Trophoblast cell (in vitro differentiated cells and primary cell): ENCODE data around the gene STING1.

Experiments
- DNase-seq, 2 donors: peaks; one replicate each; pipeline ENCODE4 v3.0.0-alpha.2; 2016
- H2AFZ ChIP-seq: 2 replicates; pipeline ENCODE4 v1.6.1; 2013; ENCODE audit warnings: low read length, moderate library complexity, mild to moderate bottlenecking; ENCODE audit not compliant: insufficient read depth, poor library complexity
- H2AK5ac ChIP-seq: 2 replicates; pipeline ENCODE4 v1.6.1; 2013; ENCODE audit warnings: mild to moderate bottlenecking, low read length
- H2BK120ac ChIP-seq: 2 replicates; pipeline ENCODE4 v1.6.1; 2013; ENCODE audit warnings: low read length, mild to moderate bottlenecking, moderate library complexity; ENCODE audit not compliant: insufficient read depth, poor library complexity
- H2BK12ac ChIP-seq: 2 replicates; pipeline ENCODE4 v1.6.1; 2013; ENCODE audit warnings: mild to moderate bottlenecking, low read length, moderate library complexity
- H2BK5ac ChIP-seq: 2 replicates; pipeline ENCODE4 v1.6.1; 2013; ENCODE audit warnings: low read length, low read depth, moderate library complexity, mild to moderate bottlenecking; ENCODE audit not compliant: poor library complexity
- H3K14ac ChIP-seq: 2 replicates; pipeline ENCODE4 v1.6.1; 2013; ENCODE audit warnings: mild to moderate bottlenecking, low read length
- H3K18ac ChIP-seq: 2 replicates; pipeline ENCODE4 v1.6.1; 2013; ENCODE audit warnings: mild to moderate bottlenecking, low read length
- H3K23ac ChIP-seq: 2 replicates; pipeline ENCODE4 v1.6.1; 2013; ENCODE audit warnings: low read length
- H3K27ac ChIP-seq: 2 replicates; pipeline ENCODE4 v1.5.1; 2013; ENCODE audit warnings: low read depth, mild to moderate bottlenecking, inconsistent platforms, low read length, moderate library complexity
- H3K27me3 ChIP-seq: 2 replicates; pipeline ENCODE4 v1.6.1; 2013; ENCODE audit warnings: inconsistent platforms, mild to moderate bottlenecking, low read length, moderate library complexity; ENCODE audit not compliant: insufficient read depth
- H3K36me3 ChIP-seq, 2 experiments: 1 replicate in 1 of 2; 2 replicates in 1 of 2; pipeline ENCODE4 v1.6.1; 2013; ENCODE audit warnings: low read length in 2 of 2, mild to moderate bottlenecking in 2 of 2, moderate library complexity in 1 of 2; ENCODE audit not compliant: insufficient read depth in 2 of 2, control insufficient read depth in 1 of 2
- H3K4ac ChIP-seq: 2 replicates; pipeline ENCODE4 v1.6.1; 2013; ENCODE audit warnings: low read depth, mild to moderate bottlenecking, low read length, moderate library complexity
- H3K4me1 ChIP-seq, 2 experiments: 1 replicate in 1 of 2; 2 replicates in 1 of 2; pipeline ENCODE4 v1.6.1; 2013; ENCODE audit warnings: low read length in 2 of 2, mild to moderate bottlenecking in 2 of 2, moderate library complexity in 1 of 2; ENCODE audit not compliant: insufficient read depth in 2 of 2, control insufficient read depth in 1 of 2
- H3K4me2 ChIP-seq: 2 replicates; pipeline ENCODE4 v1.6.1; 2013; ENCODE audit warnings: inconsistent platforms, mild to moderate bottlenecking, low read length, moderate library complexity
- H3K4me3 ChIP-seq: 2 replicates; pipeline ENCODE4 v1.5.1; 2013; ENCODE audit warnings: mild to moderate bottlenecking, low read depth, low read length, inconsistent platforms
- H3K79me1 ChIP-seq: one replicate; pipeline ENCODE4 v1.6.1; 2013; ENCODE audit warnings: low read length
- H3K79me2 ChIP-seq: 2 replicates; pipeline ENCODE4 v1.6.1; 2013; ENCODE audit warnings: low read length, mild to moderate bottlenecking; ENCODE audit not compliant: control insufficient read depth, insufficient read depth, poor library complexity
- H3K9ac ChIP-seq: 2 replicates; pipeline ENCODE4 v1.6.1; 2013; ENCODE audit warnings: mild to moderate bottlenecking, low read length
- H3K9me3 ChIP-seq: 2 replicates; pipeline ENCODE4 v1.6.1; 2013; ENCODE audit warnings: low read depth, mild to moderate bottlenecking, control low read depth, inconsistent platforms, low read length; ENCODE audit not compliant: insufficient read depth
- H4K12ac ChIP-seq: 2 replicates; pipeline ENCODE4 v1.6.1; 2013; ENCODE audit warnings: low read depth, mild to moderate bottlenecking, low read length, moderate library complexity
- H4K8ac ChIP-seq: 2 replicates; pipeline ENCODE4 v1.6.1; 2013; ENCODE audit warnings: low read depth, mild to moderate bottlenecking, low read length, moderate library complexity
- H4K91ac ChIP-seq: one replicate; pipeline ENCODE4 v1.6.1; 2013; ENCODE audit warnings: low read depth, mild to moderate bottlenecking, low read length, moderate library complexity
- WGBS: extraction: QIAGEN DNeasy Blood & Tissue Kit; methylation state at CpG from one replicate; pipeline ENCODE4 v1.1.7; 2013; ENCODE audit warnings: missing lambda C conversion rate; ENCODE audit not compliant: insufficient read length, insufficient coverage; ENCODE audit errors: extremely low coverage; 5-methylcytosine and 5-hydroxymethylcytosine counted together

STING1 gene

GRCh38 chr5:139495638-139496435 lies 13.3 kb upstream of the STING1 start:
- H2AFZ ChIP-seq, result no peak overlapping the region
- H3K14ac ChIP-seq, result no peak overlapping the region
- no peak overlapping the region for H2BK120ac ChIP-seq
- peaks cover 1% of the 10 kb centered on the region for H3K79me2 ChIP-seq
- H2AK5ac ChIP-seq, result no peak overlapping the region
- H2BK5ac ChIP-seq, result no peak overlapping the region
- H2BK12ac ChIP-seq, result no peak overlapping the region
- no peak overlapping the region for H4K8ac ChIP-seq
- DNase-seq, result no peak
- WGBS, result no CpG with 5 or more reads among the region's 3 CpGs
- no peaks in the 10 kb centered on the region for H3K36me3 ChIP-seq
- H3K4me1 ChIP-seq, result peaks cover 2 to 8% of the 10 kb centered on the region in 2 experiments
- H3K27me3 ChIP-seq, result no peaks in the 10 kb centered on the region
- H3K18ac ChIP-seq, result no peak overlapping the region
- H3K79me1 ChIP-seq, result no peaks in the 10 kb centered on the region
- no peaks in the 10 kb centered on the region for H3K9me3 ChIP-seq
- no peak overlapping the region for H3K27ac ChIP-seq
- no peak overlapping the region for H4K12ac ChIP-seq
- no peak overlapping the region for H3K4ac ChIP-seq
- H3K23ac ChIP-seq, result no peak overlapping the region
- H4K91ac ChIP-seq, result no peak overlapping the region
- no peak overlapping the region for H3K4me2 ChIP-seq
- no peak overlapping the region for H3K9ac ChIP-seq
- H3K4me3 ChIP-seq, result no peak overlapping the region

- no peak overlapping the region for H3K4ac ChIP-seq
- no peak overlapping the region for H3K4me3 ChIP-seq
- no peaks in the 10 kb centered on the region for H3K9me3 ChIP-seq
- peak in 1 of 2 donors; percentile 43 for DNase-seq
- H3K23ac ChIP-seq, result no peak overlapping the region
- H4K12ac ChIP-seq, result no peak overlapping the region
- H4K8ac ChIP-seq, result no peak overlapping the region
- H3K27ac ChIP-seq, result peak overlapping the region; percentile 39
- H2AFZ ChIP-seq, result no peak overlapping the region
- H3K79me2 ChIP-seq, result peaks cover 1% of the 10 kb centered on the region
- no peak overlapping the region for H3K18ac ChIP-seq
- H3K9ac ChIP-seq, result no peak overlapping the region
- peak overlapping the region; percentile 16 for H4K91ac ChIP-seq
- H2BK12ac ChIP-seq, result peak overlapping the region; percentile 17
- H3K4me2 ChIP-seq, result peak overlapping the region; percentile 11
- H3K79me1 ChIP-seq, result no peaks in the 10 kb centered on the region
- H3K4me1 ChIP-seq, result peaks cover 2 to 8% of the 10 kb centered on the region in 2 experiments
- H2AK5ac ChIP-seq, result no peak overlapping the region
- no peaks in the 10 kb centered on the region for H3K36me3 ChIP-seq
- no peaks in the 10 kb centered on the region for H3K27me3 ChIP-seq
- H3K14ac ChIP-seq, result no peak overlapping the region
- H2BK5ac ChIP-seq, result peak overlapping the region; percentile 27
- H2BK120ac ChIP-seq, result peak overlapping the region; percentile 52
These were observed 12.3 kb upstream of the STING1 start for GRCh38 chr5:139494832-139495231.

DNA sequence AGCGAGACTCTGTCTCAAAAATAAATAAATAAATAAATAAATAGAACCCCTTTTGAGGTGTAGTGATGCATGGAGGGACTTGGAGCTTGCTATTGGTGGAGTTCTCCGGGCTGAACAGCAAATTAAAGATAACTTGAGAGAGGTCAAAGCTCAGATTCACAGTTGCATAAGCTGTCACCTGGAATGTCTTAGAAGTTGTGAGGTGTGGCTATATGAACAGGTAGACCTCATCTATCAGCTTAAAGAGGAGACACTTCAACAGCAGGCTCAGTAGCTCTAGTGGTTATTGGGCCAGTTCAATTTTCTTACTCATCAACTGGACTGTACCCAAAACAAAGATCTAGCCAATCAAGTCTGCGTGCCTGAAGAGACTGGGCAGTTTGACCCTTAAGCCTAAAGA lies 11.7 kb upstream of the STING1 start:
- no peak overlapping the region for H3K9ac ChIP-seq
- peak overlapping the region; percentile 27 for H2BK5ac ChIP-seq
- no peak overlapping the region for H4K8ac ChIP-seq
- H4K91ac ChIP-seq, result no peak overlapping the region
- H3K79me2 ChIP-seq, result peaks cover 1% of the 10 kb centered on the region
- no peak overlapping the region for H4K12ac ChIP-seq
- H2AFZ ChIP-seq, result no peak overlapping the region
- H3K9me3 ChIP-seq, result no peaks in the 10 kb centered on the region
- H3K4me1 ChIP-seq, result peaks cover 2 to 8% of the 10 kb centered on the region in 2 experiments
- H3K4me3 ChIP-seq, result no peak overlapping the region
- no peak overlapping the region for H3K23ac ChIP-seq
- H3K4ac ChIP-seq, result no peak overlapping the region
- no CpG with 5 or more reads among the region's 3 CpGs for WGBS
- H3K4me2 ChIP-seq, result no peak overlapping the region
- no peak overlapping the region for H3K18ac ChIP-seq
- H2BK12ac ChIP-seq, result peak overlapping the region; percentile 17
- no peaks in the 10 kb centered on the region for H3K27me3 ChIP-seq
- H2AK5ac ChIP-seq, result no peak overlapping the region
- DNase-seq, result no peak
- peak overlapping the region; percentile 52 for H2BK120ac ChIP-seq
- H3K36me3 ChIP-seq, result no peaks in the 10 kb centered on the region
- no peak overlapping the region for H3K14ac ChIP-seq
- peak overlapping the region; percentile 39 for H3K27ac ChIP-seq
- H3K79me1 ChIP-seq, result no peaks in the 10 kb centered on the region

GRCh38 chr5:139492700-139493192 lies 10.2 kb upstream of the STING1 start:
- Histone ChIP-seq H3K79me2 (peaks cover 1% of the 10 kb centered on the region), H2BK12ac (no peak overlapping the region), H4K8ac (no peak overlapping the region), H2AFZ (peak overlapping the region; percentile 39), H3K4me1 (peaks cover 2 to 8% of the 10 kb centered on the region in 2 experiments), H3K4ac (no peak overlapping the region), H2BK5ac (no peak overlapping the region), H3K79me1 (no peaks in the 10 kb centered on the region), H3K4me3 (no peak overlapping the region), H4K91ac (no peak overlapping the region), H3K9ac (no peak overlapping the region), H3K9me3 (no peaks in the 10 kb centered on the region), H3K14ac (no peak overlapping the region), H4K12ac (no peak overlapping the region), H3K27ac (no peak overlapping the region), H3K18ac (no peak overlapping the region), H3K36me3 (no peaks in the 10 kb centered on the region), H3K4me2 (no peak overlapping the region), H2AK5ac (no peak overlapping the region), H2BK120ac (no peak overlapping the region), H3K27me3 (no peaks in the 10 kb centered on the region), H3K23ac (no peak overlapping the region)
- DNase-seq, result peak in 1 of 2 donors; percentile 24
- no CpG with 5 or more reads among the region's 6 CpGs for WGBS
